Measurements from ENCODE around the gene CHST3.

DNA sequence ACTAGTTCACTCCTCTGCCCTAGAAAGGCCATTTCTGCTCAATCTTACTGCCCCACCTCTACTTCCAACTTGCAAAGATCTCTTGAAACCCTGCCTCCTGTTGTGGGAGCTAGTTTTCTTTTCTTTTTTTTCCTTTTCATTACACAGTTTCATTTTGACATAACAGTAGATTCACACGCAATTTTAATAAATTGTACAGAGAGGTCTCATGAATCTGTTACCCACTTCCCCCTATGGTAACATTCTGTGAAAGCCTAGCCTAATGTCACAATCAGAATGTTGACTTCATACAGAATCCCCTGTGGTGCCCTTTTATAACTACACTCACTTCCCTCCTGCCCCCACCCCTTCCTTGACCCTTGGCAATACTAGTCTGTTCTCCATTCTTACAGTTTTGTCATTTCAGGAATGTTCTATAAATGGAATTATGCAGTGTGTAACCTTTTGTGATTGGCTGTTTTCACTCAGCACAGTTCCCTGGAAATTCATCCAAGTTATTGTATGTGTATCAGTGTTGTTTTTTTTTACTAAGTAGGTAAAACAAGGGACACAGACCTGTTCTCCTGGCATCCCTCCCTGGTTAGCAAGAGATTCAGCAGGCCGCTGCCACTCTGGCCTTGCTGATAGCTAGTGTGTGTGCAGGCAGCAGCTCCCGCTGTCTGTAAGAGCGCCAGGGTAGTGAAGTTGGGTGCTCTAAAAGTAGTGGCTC lies 21.5 kb downstream of the CHST3 start:
- TF ChIP-seq, protein P1, sequence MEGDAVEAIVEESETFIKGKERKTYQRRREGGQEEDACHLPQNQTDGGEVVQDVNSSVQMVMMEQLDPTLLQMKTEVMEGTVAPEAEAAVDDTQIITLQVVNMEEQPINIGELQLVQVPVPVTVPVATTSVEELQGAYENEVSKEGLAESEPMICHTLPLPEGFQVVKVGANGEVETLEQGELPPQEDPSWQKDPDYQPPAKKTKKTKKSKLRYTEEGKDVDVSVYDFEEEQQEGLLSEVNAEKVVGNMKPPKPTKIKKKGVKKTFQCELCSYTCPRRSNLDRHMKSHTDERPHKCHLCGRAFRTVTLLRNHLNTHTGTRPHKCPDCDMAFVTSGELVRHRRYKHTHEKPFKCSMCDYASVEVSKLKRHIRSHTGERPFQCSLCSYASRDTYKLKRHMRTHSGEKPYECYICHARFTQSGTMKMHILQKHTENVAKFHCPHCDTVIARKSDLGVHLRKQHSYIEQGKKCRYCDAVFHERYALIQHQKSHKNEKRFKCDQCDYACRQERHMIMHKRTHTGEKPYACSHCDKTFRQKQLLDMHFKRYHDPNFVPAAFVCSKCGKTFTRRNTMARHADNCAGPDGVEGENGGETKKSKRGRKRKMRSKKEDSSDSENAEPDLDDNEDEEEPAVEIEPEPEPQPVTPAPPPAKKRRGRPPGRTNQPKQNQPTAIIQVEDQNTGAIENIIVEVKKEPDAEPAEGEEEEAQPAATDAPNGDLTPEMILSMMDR (IDR thresholded peaks at IDR 0.05 in 8 of 11, conservative IDR thresholded peaks at IDR 0.05 in 3 of 11): peak in 5 of 11 experiments; percentile 5 to 50 (median 34)
- TF ChIP-seq POLR2A (IDR thresholded peaks at IDR 0.05): no peak

All from spleen (tissue), 7 donors.